Liver (tissue), 9 donors: ENCODE measurements around the gene LMTK2. TPM values are rescaled to one million over a fixed set of nuclear protein-coding genes. Genes with fewer than 3 reads are reported as not detected.

ENCODE experiments used
- DNase-seq: peaks from one replicate; pipeline ENCODE4 v3.0.0-alpha.2; 2017; ENCODE audit warnings: low spot score
- H3K27ac ChIP-seq, 2 donors: one replicate each; pipeline ENCODE4 v1.7.0; 2013; ENCODE audit warnings: inconsistent platforms in 2 of 2, low read length in 2 of 2, control low read depth in 1 of 2, low read depth in 1 of 2, mild to moderate bottlenecking in 1 of 2
- H3K27me3 ChIP-seq, 4 donors: one replicate each; pipeline versions ENCODE4 v1.6.1 to v1.7.0; 2013; ENCODE audit warnings: low read length in 3 of 4, inconsistent platforms in 1 of 4, mild to moderate bottlenecking in 1 of 4, moderate library complexity in 1 of 4; ENCODE audit not compliant: control insufficient read depth in 4 of 4, insufficient read depth in 4 of 4
- H3K36me3 ChIP-seq, 4 donors: one replicate each; pipeline versions ENCODE4 v1.6.1 to v1.7.0; 2013; ENCODE audit warnings: low read length in 3 of 4, mild to moderate bottlenecking in 3 of 4, low read depth in 1 of 4, moderate library complexity in 1 of 4; ENCODE audit not compliant: control insufficient read depth in 4 of 4, insufficient read depth in 3 of 4
- H3K4me1 ChIP-seq, 4 donors: one replicate each; pipeline versions ENCODE4 v1.6.1 to v1.7.0; 2013; ENCODE audit warnings: low read length in 3 of 4, mild to moderate bottlenecking in 3 of 4, moderate library complexity in 1 of 4; ENCODE audit not compliant: control insufficient read depth in 4 of 4, insufficient read depth in 4 of 4
- H3K4me3 ChIP-seq, 3 donors: one replicate each; pipeline versions ENCODE4 v1.6.1 to v1.7.0; 2013; ENCODE audit warnings: low read length in 3 of 3, control low read depth in 1 of 3, low read depth in 1 of 3, mild to moderate bottlenecking in 1 of 3
- H3K9ac ChIP-seq, 2 donors: one replicate each; pipeline ENCODE4 v1.7.0; 2013; ENCODE audit warnings: low read length in 2 of 2, mild to moderate bottlenecking in 2 of 2, moderate library complexity in 2 of 2, control low read depth in 1 of 2, low read depth in 1 of 2
- H3K9me3 ChIP-seq, 4 donors: one replicate each; pipeline versions ENCODE4 v1.6.1 to v1.7.0; 2013; ENCODE audit warnings: low read length in 3 of 4; ENCODE audit not compliant: control insufficient read depth in 4 of 4
- EGR1 ChIP-seq, 2 donors: IDR thresholded peaks; 2 replicates each; pipeline ENCODE4 v1.6.1; 2016 to 2018; ENCODE audit warnings: antibody characterized with exemption in 2 of 2, low read depth in 2 of 2
- FOXA1 ChIP-seq: IDR thresholded peaks from 2 replicates; pipeline ENCODE4 v1.6.1; 2016; ENCODE audit warnings: antibody characterized with exemption
- FOXA2 ChIP-seq: IDR thresholded peaks from 2 replicates; pipeline ENCODE4 v1.6.1; 2016; ENCODE audit warnings: antibody characterized with exemption
- GABPA ChIP-seq, 2 donors: IDR thresholded peaks in 1 of 2; conservative IDR thresholded peaks in 1 of 2; 2 replicates each; pipeline ENCODE4 v1.6.1; 2016; ENCODE audit warnings: antibody characterized with exemption in 2 of 2, mild to moderate bottlenecking in 1 of 2, moderate library complexity in 1 of 2
- HNF4A ChIP-seq, 2 donors: conservative IDR thresholded peaks; 2 replicates each; pipeline ENCODE4 v1.6.1; 2016; ENCODE audit warnings: antibody characterized with exemption in 2 of 2, mild to moderate bottlenecking in 2 of 2
- HNF4G ChIP-seq: IDR thresholded peaks from 2 replicates; pipeline ENCODE4 v1.6.1; 2016; ENCODE audit warnings: antibody characterized with exemption
- JUND ChIP-seq, 2 donors: IDR thresholded peaks; 2 replicates each; pipeline ENCODE4 v1.6.1; 2016; ENCODE audit warnings: antibody characterized with exemption in 2 of 2
- NR2F2 ChIP-seq: IDR thresholded peaks from 2 replicates; pipeline ENCODE4 v1.6.1; 2016; ENCODE audit warnings: antibody characterized with exemption
- RAD21 ChIP-seq, 2 donors: IDR thresholded peaks; 2 replicates each; pipeline ENCODE4 v1.6.1; 2016; ENCODE audit warnings: antibody characterized with exemption in 2 of 2, mild to moderate bottlenecking in 2 of 2
- RXRA ChIP-seq, 2 donors: IDR thresholded peaks; 2 replicates each; pipeline ENCODE4 v1.6.1; 2017 to 2018; ENCODE audit warnings: antibody characterized with exemption in 2 of 2, mild to moderate bottlenecking in 1 of 2
- TAF1 ChIP-seq: conservative IDR thresholded peaks from 2 replicates; pipeline ENCODE4 v1.6.1; 2016; ENCODE audit warnings: antibody characterized with exemption, mild to moderate bottlenecking
- YY1 ChIP-seq: IDR thresholded peaks from 2 replicates; pipeline ENCODE4 v1.6.1; 2016; ENCODE audit warnings: antibody characterized with exemption, mild to moderate bottlenecking
- WGBS: extraction: QIAGEN DNeasy Blood & Tissue Kit; methylation state at CpG from one replicate; pipeline ENCODE4 v1.1.7; 2013; 5-methylcytosine and 5-hydroxymethylcytosine counted together
- polyA plus RNA-seq, 2 donors: library from polyadenylated mRNA; stranded (reverse) in 1 of 2; unstranded in 1 of 2; fragments of 200-250 nt in 1 of 2; fragments of >200 nt in 1 of 2; fragmentation: Nextera tagmentation in 1 of 2; extraction: Ambion mirVana in 1 of 2; gene quantifications; one replicate each; pipeline versions ENCODE4 v1.2.1 to v1.2.3, GENCODE V29; 2013 to 2015
- total RNA-seq, 2 donors: library from RNA; depleted of rRNA; stranded (reverse); fragments of >200 nt; gene quantifications; one replicate each; pipeline ENCODE4 v1.2.3, GENCODE V29; 2014
- TF ChIP-seq, protein P1 (sequence below): IDR thresholded peaks from 2 replicates; pipeline ENCODE4 v1.6.1; 2016; ENCODE audit warnings: antibody characterized with exemption
- TF ChIP-seq, protein P2 (sequence below): fragments of 150-350 bp; IDR thresholded peaks from 2 replicates; pipeline ENCODE4 v1.5.1; 2017; ENCODE audit warnings: improper control_type of control experiment, low read depth, low read length; ENCODE audit not compliant: missing input control
- TF ChIP-seq, protein P3 (sequence below): IDR thresholded peaks from 2 replicates; pipeline ENCODE4 v1.6.1; 2016; ENCODE audit warnings: antibody characterized with exemption
- TF ChIP-seq, protein P4 (sequence below): IDR thresholded peaks from 2 replicates; pipeline ENCODE4 v1.6.1; 2016; ENCODE audit warnings: antibody characterized with exemption, mild to moderate bottlenecking
- donor health status: healthy.
- donor health status: healthy.
- donor health status: healthy.
- donor health status: healthy.
- donor health status: healthy.

LMTK2 gene
- total and polyA plus RNA-seq, 4 donors: 3.1 to 14.3 (median 9.0) TPM

DNA sequence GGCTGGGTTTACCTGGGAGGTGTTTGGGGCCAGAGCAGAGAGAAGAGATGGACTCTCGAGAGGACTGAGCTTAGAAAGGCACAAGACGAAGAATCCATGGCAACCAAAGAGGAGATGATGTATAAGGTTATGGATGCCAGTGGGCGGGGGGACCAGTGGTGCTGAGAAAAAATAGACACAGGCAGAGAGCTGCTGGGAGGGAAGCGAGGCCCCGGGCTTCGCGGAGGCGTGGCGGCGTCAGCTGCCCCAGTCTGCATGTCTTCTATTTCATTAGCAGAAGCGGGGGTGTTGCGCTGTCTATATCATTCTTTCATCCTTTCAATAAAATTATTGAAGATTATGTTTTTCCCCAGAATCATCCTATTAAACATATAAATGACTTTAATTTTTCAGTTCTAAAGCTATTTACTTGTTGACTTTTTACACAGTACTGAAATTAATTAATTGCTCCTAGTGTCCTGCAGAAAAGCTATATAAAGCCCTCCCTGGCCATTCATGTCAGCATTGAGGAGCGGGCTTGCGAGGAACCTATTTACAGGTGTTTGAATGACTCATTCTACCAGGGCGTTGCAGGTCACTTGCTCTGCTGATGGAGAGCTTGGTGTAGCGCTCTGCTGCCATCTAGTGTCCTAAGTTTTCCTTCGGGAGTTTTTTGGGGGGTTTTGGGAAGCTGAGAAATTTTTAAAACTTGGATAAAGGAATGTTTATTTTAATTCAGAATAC is 61.7 kb downstream of the LMTK2 start:
- Histone ChIP-seq H3K4me3 (no peak overlapping the region), H3K27ac (no peak overlapping the region), H3K36me3 (no peaks in the 10 kb centered on the region), H3K9me3 (no peaks in the 10 kb centered on the region), H3K9ac (no peak overlapping the region), H3K27me3 (no peaks in the 10 kb centered on the region), H3K4me1 (peaks cover 0 to 28% (median 20%) of the 10 kb centered on the region in 4 donors)
- 67% methylated on average over 17 of the region's 17 CpGs for WGBS
- TF ChIP-seq, protein P1, sequence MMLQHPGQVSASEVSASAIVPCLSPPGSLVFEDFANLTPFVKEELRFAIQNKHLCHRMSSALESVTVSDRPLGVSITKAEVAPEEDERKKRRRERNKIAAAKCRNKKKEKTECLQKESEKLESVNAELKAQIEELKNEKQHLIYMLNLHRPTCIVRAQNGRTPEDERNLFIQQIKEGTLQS: peak; percentile 83
- TF ChIP-seq, protein P2, sequence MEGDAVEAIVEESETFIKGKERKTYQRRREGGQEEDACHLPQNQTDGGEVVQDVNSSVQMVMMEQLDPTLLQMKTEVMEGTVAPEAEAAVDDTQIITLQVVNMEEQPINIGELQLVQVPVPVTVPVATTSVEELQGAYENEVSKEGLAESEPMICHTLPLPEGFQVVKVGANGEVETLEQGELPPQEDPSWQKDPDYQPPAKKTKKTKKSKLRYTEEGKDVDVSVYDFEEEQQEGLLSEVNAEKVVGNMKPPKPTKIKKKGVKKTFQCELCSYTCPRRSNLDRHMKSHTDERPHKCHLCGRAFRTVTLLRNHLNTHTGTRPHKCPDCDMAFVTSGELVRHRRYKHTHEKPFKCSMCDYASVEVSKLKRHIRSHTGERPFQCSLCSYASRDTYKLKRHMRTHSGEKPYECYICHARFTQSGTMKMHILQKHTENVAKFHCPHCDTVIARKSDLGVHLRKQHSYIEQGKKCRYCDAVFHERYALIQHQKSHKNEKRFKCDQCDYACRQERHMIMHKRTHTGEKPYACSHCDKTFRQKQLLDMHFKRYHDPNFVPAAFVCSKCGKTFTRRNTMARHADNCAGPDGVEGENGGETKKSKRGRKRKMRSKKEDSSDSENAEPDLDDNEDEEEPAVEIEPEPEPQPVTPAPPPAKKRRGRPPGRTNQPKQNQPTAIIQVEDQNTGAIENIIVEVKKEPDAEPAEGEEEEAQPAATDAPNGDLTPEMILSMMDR: peak; percentile 80
- TF ChIP-seq JUND (IDR thresholded peaks at IDR 0.05) (peak; percentile 96 to 98), RAD21 (IDR thresholded peaks at IDR 0.05) (peak; percentile 91 to 96), FOXA2 (no peak), RXRA (IDR thresholded peaks at IDR 0.05) (peak; percentile 64 to 65)
- TF ChIP-seq, protein P3, sequence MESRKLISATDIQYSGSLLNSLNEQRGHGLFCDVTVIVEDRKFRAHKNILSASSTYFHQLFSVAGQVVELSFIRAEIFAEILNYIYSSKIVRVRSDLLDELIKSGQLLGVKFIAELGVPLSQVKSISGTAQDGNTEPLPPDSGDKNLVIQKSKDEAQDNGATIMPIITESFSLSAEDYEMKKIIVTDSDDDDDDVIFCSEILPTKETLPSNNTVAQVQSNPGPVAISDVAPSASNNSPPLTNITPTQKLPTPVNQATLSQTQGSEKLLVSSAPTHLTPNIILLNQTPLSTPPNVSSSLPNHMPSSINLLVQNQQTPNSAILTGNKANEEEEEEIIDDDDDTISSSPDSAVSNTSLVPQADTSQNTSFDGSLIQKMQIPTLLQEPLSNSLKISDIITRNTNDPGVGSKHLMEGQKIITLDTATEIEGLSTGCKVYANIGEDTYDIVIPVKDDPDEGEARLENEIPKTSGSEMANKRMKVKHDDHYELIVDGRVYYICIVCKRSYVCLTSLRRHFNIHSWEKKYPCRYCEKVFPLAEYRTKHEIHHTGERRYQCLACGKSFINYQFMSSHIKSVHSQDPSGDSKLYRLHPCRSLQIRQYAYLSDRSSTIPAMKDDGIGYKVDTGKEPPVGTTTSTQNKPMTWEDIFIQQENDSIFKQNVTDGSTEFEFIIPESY: no peak
- DNase-seq: peak; percentile 56

DNA sequence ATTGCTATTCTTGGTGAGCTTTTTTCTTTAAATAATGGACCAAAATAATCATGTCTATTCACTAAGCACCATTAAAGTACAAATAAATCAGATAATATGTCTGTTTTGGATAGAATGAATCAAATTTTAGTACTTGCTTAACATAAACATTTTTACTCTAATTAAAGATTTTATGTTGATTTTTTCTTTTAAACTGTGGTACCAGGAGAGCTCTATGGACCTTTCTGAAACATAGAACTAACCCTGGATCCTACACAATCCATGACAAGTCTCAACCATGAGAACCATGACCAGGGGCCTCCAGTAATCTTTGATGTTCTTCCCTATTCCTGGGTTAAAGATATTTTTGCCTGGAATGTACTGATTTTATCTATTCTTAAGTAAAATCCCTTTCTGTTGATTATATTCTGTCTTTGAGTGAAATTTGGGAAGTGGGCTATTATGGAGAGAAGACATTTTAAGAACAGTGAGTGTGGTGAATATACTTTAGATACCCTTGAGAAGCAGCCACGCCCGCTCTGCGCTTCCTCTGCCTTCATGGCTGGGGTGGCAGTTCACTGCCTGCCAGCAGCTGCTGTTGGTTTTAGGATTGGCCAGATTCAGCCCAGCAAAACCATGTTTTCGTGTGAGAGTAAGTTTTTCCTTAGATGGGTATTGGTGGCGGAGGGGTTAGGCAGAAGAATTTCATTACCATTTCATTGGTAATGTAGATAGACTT is 62.4 kb downstream of the LMTK2 start:
- H3K27ac ChIP-seq: no peak overlapping the region
- no peak overlapping the region for H3K4me3 ChIP-seq
- 95% methylated on average over 5 of the region's 5 CpGs for WGBS
- DNase-seq: no peak
- no peaks in the 10 kb centered on the region for H3K27me3 ChIP-seq
- no peaks in the 10 kb centered on the region for H3K36me3 ChIP-seq
- no peak overlapping the region for H3K9ac ChIP-seq
- no peak for TF ChIP-seq FOXA1
- TF ChIP-seq EGR1 (IDR thresholded peaks at IDR 0.05; ENCODE audit: low read depth in 2 of 2): no peak
- no peak for TF ChIP-seq RAD21 (IDR thresholded peaks at IDR 0.05)
- TF ChIP-seq RXRA (IDR thresholded peaks at IDR 0.05): no peak
- TF ChIP-seq GABPA (IDR thresholded peaks at IDR 0.05 in 1 of 2, conservative IDR thresholded peaks at IDR 0.05 in 1 of 2): no peak
- no peak for TF ChIP-seq TAF1
- TF ChIP-seq, protein P1: no peak
- TF ChIP-seq HNF4A (conservative IDR thresholded peaks at IDR 0.05): no peak
- no peak for TF ChIP-seq NR2F2
- TF ChIP-seq, protein P3: no peak
- TF ChIP-seq YY1: no peak
- TF ChIP-seq, protein P2: no peak
- TF ChIP-seq FOXA2: no peak
- TF ChIP-seq, protein P4, sequence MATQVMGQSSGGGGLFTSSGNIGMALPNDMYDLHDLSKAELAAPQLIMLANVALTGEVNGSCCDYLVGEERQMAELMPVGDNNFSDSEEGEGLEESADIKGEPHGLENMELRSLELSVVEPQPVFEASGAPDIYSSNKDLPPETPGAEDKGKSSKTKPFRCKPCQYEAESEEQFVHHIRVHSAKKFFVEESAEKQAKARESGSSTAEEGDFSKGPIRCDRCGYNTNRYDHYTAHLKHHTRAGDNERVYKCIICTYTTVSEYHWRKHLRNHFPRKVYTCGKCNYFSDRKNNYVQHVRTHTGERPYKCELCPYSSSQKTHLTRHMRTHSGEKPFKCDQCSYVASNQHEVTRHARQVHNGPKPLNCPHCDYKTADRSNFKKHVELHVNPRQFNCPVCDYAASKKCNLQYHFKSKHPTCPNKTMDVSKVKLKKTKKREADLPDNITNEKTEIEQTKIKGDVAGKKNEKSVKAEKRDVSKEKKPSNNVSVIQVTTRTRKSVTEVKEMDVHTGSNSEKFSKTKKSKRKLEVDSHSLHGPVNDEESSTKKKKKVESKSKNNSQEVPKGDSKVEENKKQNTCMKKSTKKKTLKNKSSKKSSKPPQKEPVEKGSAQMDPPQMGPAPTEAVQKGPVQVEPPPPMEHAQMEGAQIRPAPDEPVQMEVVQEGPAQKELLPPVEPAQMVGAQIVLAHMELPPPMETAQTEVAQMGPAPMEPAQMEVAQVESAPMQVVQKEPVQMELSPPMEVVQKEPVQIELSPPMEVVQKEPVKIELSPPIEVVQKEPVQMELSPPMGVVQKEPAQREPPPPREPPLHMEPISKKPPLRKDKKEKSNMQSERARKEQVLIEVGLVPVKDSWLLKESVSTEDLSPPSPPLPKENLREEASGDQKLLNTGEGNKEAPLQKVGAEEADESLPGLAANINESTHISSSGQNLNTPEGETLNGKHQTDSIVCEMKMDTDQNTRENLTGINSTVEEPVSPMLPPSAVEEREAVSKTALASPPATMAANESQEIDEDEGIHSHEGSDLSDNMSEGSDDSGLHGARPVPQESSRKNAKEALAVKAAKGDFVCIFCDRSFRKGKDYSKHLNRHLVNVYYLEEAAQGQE: no peak
- TF ChIP-seq HNF4G: no peak
- H3K4me1 ChIP-seq: peaks cover 0 to 24% (median 14%) of the 10 kb centered on the region in 4 donors
- H3K9me3 ChIP-seq: no peaks in the 10 kb centered on the region
